MCF 10A (cell line): Measurements from ENCODE around the gene TBC1D10B. TPM values are rescaled to one million over a fixed set of nuclear protein-coding genes. Genes with fewer than 3 reads are reported as not detected.

ENCODE experiments used
- BruUV-seq: library from RNA; stranded (reverse); fragments of 400-500 nt; replicated peaks from 2 replicates; lab custom pipeline; 2021; lab: Mats Ljungman, UMichigan
- CTCF ChIA-PET: fragments of 300-600 bp; sonication (Branson Sonifier 250); formaldehyde crosslinking; extraction: SDS; loops from one replicate; lab custom pipeline; 2021; ENCODE audit warnings: antibody characterized with exemption, inconsistent platforms; lab: Yijun Ruan, JAX
- POLR2A ChIA-PET: fragments of 300-600, 350-650 bp; sonication (Branson Sonifier 250); formaldehyde crosslinking; extraction: SDS; loops from one replicate; lab custom pipeline; 2020; ENCODE audit warnings: antibody characterized with exemption, inconsistent platforms; lab: Yijun Ruan, JAX
- DNase-seq: peaks from one replicate; pipeline ENCODE4 v3.0.0-alpha.2; 2018; ENCODE audit not compliant: unreplicated experiment
- H3K27ac Mint-ChIP-seq: one replicate; pipeline ENCODE4 v1.8.0; 2022; ENCODE audit warnings: mild to moderate bottlenecking, low read depth, mixed read lengths; ENCODE audit not compliant: unreplicated experiment
- H3K27me3 Mint-ChIP-seq: one replicate; pipeline ENCODE4 v1.8.0; 2022; ENCODE audit warnings: mixed read lengths; ENCODE audit not compliant: insufficient read depth, unreplicated experiment
- H3K36me3 Mint-ChIP-seq: one replicate; pipeline ENCODE4 v1.8.0; 2022; ENCODE audit warnings: mild to moderate bottlenecking, moderate library complexity, mixed read lengths; ENCODE audit not compliant: insufficient read depth, unreplicated experiment
- H3K4me1 Mint-ChIP-seq: one replicate; pipeline ENCODE4 v1.8.0; 2022; ENCODE audit warnings: mixed read lengths; ENCODE audit not compliant: insufficient read depth, unreplicated experiment
- H3K4me3 Mint-ChIP-seq: one replicate; pipeline ENCODE4 v1.8.0; 2022; ENCODE audit warnings: mild to moderate bottlenecking, moderate library complexity, mixed read lengths; ENCODE audit not compliant: unreplicated experiment
- H3K9me3 Mint-ChIP-seq: one replicate; pipeline ENCODE4 v1.8.0; 2022; ENCODE audit warnings: mixed read lengths; ENCODE audit not compliant: unreplicated experiment
- CTCF ChIP-seq: fragments of 200-600 bp; IDR thresholded peaks from one replicate; pipeline ENCODE4 v1.8.0; 2022; ENCODE audit warnings: antibody characterized with exemption, mild to moderate bottlenecking; ENCODE audit not compliant: unreplicated experiment
- intact Hi-C: fragments of 100-400 bp; cut with micrococcal nuclease; formaldehyde crosslinking; loops from 2 replicates; pipeline ENCODE4 v1.14.1; 2022
- total RNA-seq: library from RNA; stranded (reverse); gene quantifications from 2 replicates; pipeline ENCODE4 v1.2.3, GENCODE V29; 2022

TBC1D10B gene
- total RNA-seq, 1 experiment from 2014 or later = 48.0 TPM

GRCh38 chr16:30416624-30417528 lies 46.6 kb upstream of the TBC1D10B start:
- BruUV-seq = no TSS peak
- Mint-ChIP-seq H3K4me1 (peaks cover 10% of the 10 kb centered on the region), H3K27ac (no peak overlapping the region), H3K4me3 (no peak overlapping the region), H3K27me3 (no peaks in the 10 kb centered on the region), H3K9me3 (no peaks in the 10 kb centered on the region), H3K36me3 (peaks cover 50% of the 10 kb centered on the region)
- DNase-seq = no peak
- CTCF ChIA-PET = interaction anchor here (0.7 to 1.8 kb wide), 7 partner anchors 8 to 280 kb away, joined by 3 to 8 read pairs (median 4); partner anchors contain the start of genes DCTPP1 and ZNF48
- intact Hi-C loops = no loop called here
- POLR2A ChIA-PET = interaction anchor here (0.7 to 2.1 kb wide), 18 partner anchors 8 to 600 kb away, joined by 3 to 22 read pairs (median 6); partner anchors contain the start of genes DCTPP1, PRR14, TBC1D10B and ZNF48
- TF ChIP-seq CTCF = no peak

- Mint-ChIP-seq H3K4me1 (peaks cover 10% of the 10 kb centered on the region), H3K27me3 (no peaks in the 10 kb centered on the region), H3K9me3 (no peaks in the 10 kb centered on the region), H3K36me3 (peaks cover 51% of the 10 kb centered on the region), H3K4me3 (no peak overlapping the region), H3K27ac (peak overlapping the region; percentile 3)
- TF ChIP-seq CTCF = no peak
- POLR2A ChIA-PET = interaction anchor here (1.7 kb wide), 1 partner anchor 9 kb away, joined by 10 read pairs; the partner anchor contains the start of gene ZNF771
- intact Hi-C loops = no loop called here
- CTCF ChIA-PET = interaction anchor here (0.7 to 1.1 kb wide), 3 partner anchors 10 to 281 kb away, joined by 3 to 5 read pairs (median 3); no protein-coding TSS in a partner anchor
- no peak for DNase-seq
- no TSS peak for BruUV-seq
Observed at GRCh38 chr16:30416047-30416603, 45.8 kb upstream of the TBC1D10B start.

GRCh38 chr16:30414159-30414558 lies 43.9 kb upstream of the TBC1D10B start:
- BruUV-seq = no TSS peak
- ChIA-PET POLR2A (interaction anchor here (0.6 to 1.4 kb wide), 4 partner anchors 16 to 244 kb away, joined by 3 to 5 read pairs (median 3); partner anchors contain the start of genes FBRS and ZNF785), CTCF (interaction anchor here (0.6 kb wide), 1 partner anchor 623 kb away, joined by 6 read pairs; no protein-coding TSS in a partner anchor)
- Mint-ChIP-seq H3K27ac (no peak overlapping the region), H3K4me1 (peaks cover 17% of the 10 kb centered on the region), H3K9me3 (no peaks in the 10 kb centered on the region), H3K27me3 (no peaks in the 10 kb centered on the region), H3K36me3 (peaks cover 46% of the 10 kb centered on the region), H3K4me3 (no peak overlapping the region)
- no peak for TF ChIP-seq CTCF
- no peak for DNase-seq
- intact Hi-C loops = no loop called here
